Measurements from ENCODE around the gene S100A10.

Gene S100A10

GRCh38 chr1:152009691-152010090 is 16.0 kb upstream of the S100A10 start:
- no peak for DNase-seq

GRCh38 chr1:152007047-152007446 is 13.4 kb upstream of the S100A10 start:
- no peak for DNase-seq

- DNase-seq, result no peak
Measured at GRCh38 chr1:152005360-152005912, 11.8 kb upstream of the S100A10 start.

DNA sequence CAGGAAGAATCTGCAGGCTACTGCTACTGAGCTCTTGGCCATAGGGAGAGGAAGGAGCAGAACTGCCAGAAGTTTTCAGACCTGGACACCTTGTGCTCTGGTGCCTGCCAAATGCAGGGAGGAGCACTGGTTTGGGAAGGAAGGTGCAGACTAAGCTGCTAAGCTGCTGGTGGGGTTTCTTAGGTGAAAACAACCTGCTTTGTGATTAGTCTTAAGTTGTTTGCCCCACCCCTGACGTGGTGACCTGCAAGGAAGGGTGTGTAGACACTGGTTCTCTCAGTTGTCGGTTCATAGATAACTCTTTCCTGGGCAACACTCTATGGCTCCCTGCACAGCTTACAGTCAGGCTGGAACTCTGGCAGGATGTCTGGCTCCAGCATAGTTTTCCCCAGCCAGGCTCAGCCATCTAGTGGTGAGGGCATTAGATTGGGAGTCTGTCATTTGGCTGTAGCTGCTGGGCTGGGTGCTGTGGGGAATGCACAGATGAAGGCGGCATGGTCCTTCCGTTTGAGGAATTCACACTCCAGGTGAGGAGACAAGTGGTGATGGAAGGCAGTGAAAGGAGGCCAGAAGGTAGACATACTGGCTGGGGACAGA is 10.3 kb upstream of the S100A10 start:
- no peak for DNase-seq

GRCh38 chr1:152002960-152003359 is 9.3 kb upstream of the S100A10 start:
- DNase-seq, result no peak

- peak; percentile 89 for DNase-seq
Measured at GRCh38 chr1:152001631-152002584, 8.2 kb upstream of the S100A10 start.

- DNase-seq, result peak; percentile 30
Measured at GRCh38 chr1:152000964-152001630, 7.4 kb upstream of the S100A10 start.

DNA sequence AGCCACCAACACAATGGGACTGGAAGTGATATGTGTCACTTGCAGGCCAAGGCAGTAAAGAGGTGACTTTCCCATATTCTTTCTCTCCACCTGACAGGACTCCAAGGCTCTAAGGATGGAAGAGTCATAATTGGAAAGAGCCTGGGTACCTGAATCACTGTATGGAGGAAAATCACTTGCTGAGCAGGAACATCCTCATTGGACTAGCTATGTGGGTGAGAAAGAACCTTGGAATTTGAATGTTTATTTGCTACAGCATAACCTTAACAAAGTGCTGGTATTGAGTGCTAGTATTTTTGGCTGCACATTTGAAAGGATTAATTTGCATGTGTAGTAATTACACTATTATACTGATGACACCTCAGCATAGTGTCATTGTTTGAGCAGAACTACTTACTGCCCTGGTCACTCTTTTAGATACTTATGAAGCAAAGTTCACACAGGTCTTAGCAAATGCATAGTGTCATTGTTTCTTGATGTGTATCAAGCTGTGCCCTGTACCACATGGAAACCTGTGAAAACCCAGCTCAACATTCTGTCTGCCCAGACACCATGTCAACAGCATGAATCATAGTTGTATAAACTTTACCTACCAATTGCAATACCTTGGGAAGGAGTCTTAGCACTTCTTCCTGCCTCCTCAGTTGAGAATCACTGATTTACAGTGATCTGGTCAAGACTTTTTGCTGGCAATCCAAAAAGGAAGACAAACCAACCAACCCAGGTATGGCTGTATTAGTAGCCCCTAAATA is 5.1 kb upstream of the S100A10 start:
- no peak for DNase-seq

DNA sequence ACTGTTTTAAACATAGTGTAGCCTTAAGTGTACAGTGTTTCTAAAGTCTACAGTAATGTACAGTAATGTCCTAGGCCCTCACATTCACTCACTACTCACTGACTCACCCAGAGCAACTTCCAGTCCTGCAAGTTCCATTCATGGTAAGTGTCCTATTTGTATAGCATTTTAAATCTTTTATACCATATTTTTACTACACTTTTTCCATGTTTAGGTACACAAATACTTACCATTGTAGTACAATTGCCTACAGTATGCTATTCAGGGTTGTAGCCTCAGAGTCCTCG is 3.6 kb upstream of the S100A10 start:
- DNase-seq, result no peak

DNA sequence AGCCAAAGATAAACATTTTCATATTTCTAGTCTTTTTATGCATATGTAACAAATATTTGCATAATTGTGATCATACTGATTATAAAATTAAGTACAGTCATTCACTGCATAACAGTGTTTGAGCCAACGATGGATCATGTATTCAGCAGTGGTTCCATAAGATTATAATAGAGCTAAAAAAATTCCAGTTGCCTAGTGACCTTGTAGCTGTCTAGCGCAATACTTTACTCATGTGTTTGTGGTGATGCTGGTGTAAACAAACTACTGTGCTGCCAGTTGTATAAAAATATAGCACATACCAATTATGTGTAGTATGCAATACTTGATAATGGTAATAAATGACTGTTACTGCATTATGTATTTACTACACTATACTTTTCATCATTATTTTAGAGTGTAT is 2.1 kb upstream of the S100A10 start:
- DNase-seq, result no peak

DNA sequence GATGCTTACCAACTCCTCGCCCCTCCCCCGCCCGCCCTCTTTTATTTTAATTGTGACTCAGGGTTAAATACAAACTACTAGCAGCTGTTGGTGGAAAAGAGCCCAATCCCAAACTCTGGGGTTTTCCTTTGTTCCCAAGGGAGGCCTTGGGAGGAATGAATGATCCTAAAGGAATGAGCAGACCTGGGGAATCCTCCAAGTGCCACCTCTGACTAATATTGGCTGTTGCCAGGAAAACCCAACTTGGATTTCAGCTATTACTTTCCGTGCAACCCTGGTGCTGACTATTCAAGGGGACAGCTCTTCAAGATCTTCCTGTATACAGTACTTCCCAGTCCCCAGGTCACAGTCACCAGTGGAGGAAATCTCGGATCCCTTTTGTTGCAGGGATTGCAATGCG is 1.3 kb upstream of the S100A10 start:
- DNase-seq, result peak; percentile 37

- peak; percentile 58 for DNase-seq
Measured at GRCh38 chr1:151993084-151993733, 450 bp downstream of the S100A10 start.

- peak; percentile 87 for DNase-seq
Measured at GRCh38 chr1:151992303-151993083, 1.2 kb downstream of the S100A10 start.

GRCh38 chr1:151991663-151992302 is 1.9 kb downstream of the S100A10 start:
- peak; percentile 38 for DNase-seq

GRCh38 chr1:151990856-151991198 is 2.8 kb downstream of the S100A10 start:
- peak; percentile 72 for DNase-seq

- no peak for DNase-seq
Measured at GRCh38 chr1:151990058-151990855, 3.4 kb downstream of the S100A10 start.

GRCh38 chr1:151989211-151989862 is 4.3 kb downstream of the S100A10 start:
- DNase-seq, result peak; percentile 38

GRCh38 chr1:151988405-151988923 is 5.2 kb downstream of the S100A10 start:
- DNase-seq, result no peak

GRCh38 chr1:151986501-151987190 is 7.0 kb downstream of the S100A10 start:
- DNase-seq, result no peak

Measured in left hindlimb (tissue), 1 donor.